SK-N-SH treated with all-trans-retinoic acid at 6 μM for 48 hours (cell line): Measurements from ENCODE around the gene ZDHHC11.
"Not testable (repeated sequence)": the region's sequence is repeated elsewhere in the genome, so short reads cannot be mapped to it uniquely, and the experiment has no call there.

Experiments
- ATAC-seq: fragments of 200-7000 bp; cut with Tn5 transposase; 3 replicates; pipeline ENCODE4 v1.9.1; 2020; ENCODE audit warnings: mild to moderate bottlenecking, moderate library complexity
- ARNTL ChIP-seq: fragments of 450-650 bp; formaldehyde crosslinking; IDR thresholded peaks from 2 replicates; pipeline ENCODE4 v1.5.0; 2020; ENCODE audit warnings: low read depth, mild to moderate bottlenecking, moderate library complexity, borderline replicate concordance
- BACH2 ChIP-seq: fragments of 250-450 bp; sonication (Bioruptor Pico); IDR thresholded peaks from 2 replicates; pipeline ENCODE4 v1.9.0; 2021; ENCODE audit warnings: mild to moderate bottlenecking, borderline replicate concordance
- CREB5 ChIP-seq: fragments of 250-450 bp; sonication (Bioruptor Pico); IDR thresholded peaks from 2 replicates; pipeline ENCODE4 v1.5.1; 2020; ENCODE audit warnings: low read depth, mild to moderate bottlenecking, moderate library complexity
- CSRNP3 ChIP-seq: fragments of 250-450 bp; sonication (Bioruptor Pico); IDR thresholded peaks from 2 replicates; pipeline ENCODE4 v1.5.1; 2021; ENCODE audit warnings: mild to moderate bottlenecking, moderate library complexity
- GLIS3 ChIP-seq: fragments of 250-450 bp; sonication (Bioruptor Pico); IDR thresholded peaks from 2 replicates; pipeline ENCODE4 v1.5.0; 2020; ENCODE audit warnings: mild to moderate bottlenecking, moderate library complexity
- ISL1 ChIP-seq: fragments of 250-450 bp; sonication (Bioruptor Pico); IDR thresholded peaks from 2 replicates; pipeline ENCODE4 v2.1.2; 2022; ENCODE audit warnings: mild to moderate bottlenecking, moderate library complexity
- OSR1 ChIP-seq: fragments of 250-450 bp; sonication (Bioruptor Pico); IDR thresholded peaks from 2 replicates; pipeline ENCODE4 v1.8.0; 2022; ENCODE audit warnings: moderate library complexity, mild to moderate bottlenecking, inconsistent platforms
- PATZ1 ChIP-seq: fragments of 250-450 bp; sonication (Bioruptor Pico); IDR thresholded peaks from 2 replicates; pipeline ENCODE4 v1.8.0; 2020; ENCODE audit warnings: mild to moderate bottlenecking, moderate library complexity, borderline replicate concordance
- POU6F1 ChIP-seq: fragments of 250-450 bp; sonication (Bioruptor Pico); IDR thresholded peaks from 2 replicates; pipeline ENCODE4 v1.8.0; 2021; ENCODE audit warnings: low read depth, mild to moderate bottlenecking, moderate library complexity, borderline replicate concordance
- PPARA ChIP-seq: fragments of 250-450 bp; sonication (Bioruptor Pico); IDR thresholded peaks from 2 replicates; pipeline ENCODE4 v1.5.0; 2020; ENCODE audit warnings: mild to moderate bottlenecking, borderline replicate concordance
- RARB ChIP-seq: fragments of 250-450 bp; sonication (Bioruptor Pico); IDR thresholded peaks from 2 replicates; pipeline ENCODE4 v1.8.0; 2021; ENCODE audit warnings: mild to moderate bottlenecking, moderate library complexity
- SNAI2 ChIP-seq: fragments of 250-450 bp; sonication (Bioruptor Pico); IDR thresholded peaks from 2 replicates; pipeline ENCODE4 v1.5.0; 2020; ENCODE audit warnings: mild to moderate bottlenecking, moderate library complexity
- TCF4 ChIP-seq: fragments of 250-450 bp; sonication (Bioruptor Pico); IDR thresholded peaks from 2 replicates; pipeline ENCODE4 v1.8.0; 2021; ENCODE audit warnings: mild to moderate bottlenecking, moderate library complexity, borderline replicate concordance
- TOX ChIP-seq: fragments of 250-450 bp; sonication (Bioruptor Pico); IDR thresholded peaks from 2 replicates; pipeline ENCODE4 v1.8.0; 2021; ENCODE audit warnings: mild to moderate bottlenecking, moderate library complexity, borderline replicate concordance
- ZNF565 ChIP-seq: fragments of 450-650 bp; formaldehyde crosslinking; conservative IDR thresholded peaks from 2 replicates; pipeline ENCODE4 v1.5.0; 2020; ENCODE audit warnings: low read depth, mild to moderate bottlenecking, moderate library complexity
- ZNF70 ChIP-seq: fragments of 450-650 bp; formaldehyde crosslinking; IDR thresholded peaks from 2 replicates; pipeline ENCODE4 v1.5.0; 2020; ENCODE audit warnings: mild to moderate bottlenecking, moderate library complexity
- ZNF8 ChIP-seq: fragments of 450-650 bp; formaldehyde crosslinking; IDR thresholded peaks from 2 replicates; pipeline ENCODE4 v1.5.0; 2020; ENCODE audit warnings: mild to moderate bottlenecking, moderate library complexity

ZDHHC11 gene

GRCh38 chr5:763998-764781 lies 86.6 kb downstream of the ZDHHC11 start:
- no peak for ATAC-seq

GRCh38 chr5:763397-763796 lies 87.4 kb downstream of the ZDHHC11 start:
- ATAC-seq, result no peak
- TF ChIP-seq CSRNP3 (CRISPR knock-in tag), result no peak
- TF ChIP-seq BACH2 (CRISPR knock-in tag), result no peak
- TF ChIP-seq TCF4 (CRISPR knock-in tag), result no peak
- no peak for TF ChIP-seq POU6F1 (CRISPR knock-in tag)
- no peak for TF ChIP-seq ZNF8 (CRISPR knock-in tag)
- no peak for TF ChIP-seq ARNTL (CRISPR knock-in tag)
- no peak for TF ChIP-seq GLIS3 (CRISPR knock-in tag)
- no peak for TF ChIP-seq PPARA (CRISPR knock-in tag)

More at GRCh38 chr5:763998-764781, 86.6 kb downstream of the ZDHHC11 start:
- TF ChIP-seq RARB (no peak), PPARA (CRISPR knock-in tag) (no peak), PATZ1 (CRISPR knock-in tag) (no peak)
- TF ChIP-seq, all 23 proteins: peak for 0

GRCh38 chr5:762996-763395 lies 87.8 kb downstream of the ZDHHC11 start:
- ATAC-seq, result not testable (repeated sequence)

- TF ChIP-seq TOX (no peak), ZNF70 (CRISPR knock-in tag) (no peak), POU6F1 (CRISPR knock-in tag) (no peak), CSRNP3 (CRISPR knock-in tag) (no peak), SNAI2 (CRISPR knock-in tag) (no peak), PPARA (CRISPR knock-in tag) (no peak), PATZ1 (CRISPR knock-in tag) (no peak), CREB5 (no peak), TCF4 (CRISPR knock-in tag) (no peak), ZNF565 (no peak), ARNTL (CRISPR knock-in tag) (no peak), GLIS3 (CRISPR knock-in tag) (no peak), ISL1 (CRISPR knock-in tag) (no peak), OSR1 (CRISPR knock-in tag) (no peak)
- ATAC-seq, result peak; percentile 19; the same call in 1 of the 3 replicates
Measured at GRCh38 chr5:761854-762710, 88.7 kb downstream of the ZDHHC11 start.
